AG04450 (cell line): ENCODE data around the gene ARMC7. TPM values are rescaled to one million over a fixed set of nuclear protein-coding genes. Genes with fewer than 3 reads are reported as not detected.

ENCODE experiments used
- CTCF ChIA-PET: fragments of 300-600, 350-600 bp; formaldehyde crosslinking; extraction: SDS; loops from one replicate; lab custom pipeline; 2022; ENCODE audit warnings: antibody characterized with exemption, inconsistent platforms; lab: Charles Lee
- POLR2A ChIA-PET: fragments of 350-600 bp; formaldehyde crosslinking; extraction: SDS; loops from one replicate; lab custom pipeline; 2021; ENCODE audit warnings: antibody characterized with exemption, inconsistent platforms; lab: Yijun Ruan, JAX
- DNase-seq: peaks from one replicate; pipeline ENCODE4 v3.0.0-alpha.2; 2011; ENCODE audit warnings: low read depth, low spot score
- H3K27ac ChIP-seq: one replicate; pipeline ENCODE4 v1.5.1; 2012; ENCODE audit warnings: low read depth, low read length, control low read depth
- H3K27me3 ChIP-seq: one replicate; pipeline ENCODE4 v1.6.0; 2012; ENCODE audit warnings: low read length; ENCODE audit not compliant: control insufficient read depth, insufficient read depth
- H3K4me3 ChIP-seq: 2 replicates; pipeline ENCODE4 v1.5.1; 2011; ENCODE audit warnings: mild to moderate bottlenecking, low read depth, low read length, control low read depth
- H3K9me3 ChIP-seq: 2 replicates; pipeline ENCODE4 v1.5.1; 2012; ENCODE audit warnings: low read length; ENCODE audit not compliant: control insufficient read depth, insufficient read depth
- polyA plus RNA-seq: library from polyadenylated mRNA; depleted of rRNA; stranded (reverse); fragments of >200 nt; gene quantifications from 2 replicates; pipeline ENCODE4 v1.2.3, GENCODE V29; 2011
- TF ChIP-seq, protein P1 (sequence below): IDR thresholded peaks from 2 replicates; pipeline ENCODE4 v1.5.1; 2011; ENCODE audit warnings: low read depth, low read length, control low read depth, inconsistent platforms

Gene ARMC7
- polyA plus RNA-seq, 1 experiment, result 5.6 TPM

DNA sequence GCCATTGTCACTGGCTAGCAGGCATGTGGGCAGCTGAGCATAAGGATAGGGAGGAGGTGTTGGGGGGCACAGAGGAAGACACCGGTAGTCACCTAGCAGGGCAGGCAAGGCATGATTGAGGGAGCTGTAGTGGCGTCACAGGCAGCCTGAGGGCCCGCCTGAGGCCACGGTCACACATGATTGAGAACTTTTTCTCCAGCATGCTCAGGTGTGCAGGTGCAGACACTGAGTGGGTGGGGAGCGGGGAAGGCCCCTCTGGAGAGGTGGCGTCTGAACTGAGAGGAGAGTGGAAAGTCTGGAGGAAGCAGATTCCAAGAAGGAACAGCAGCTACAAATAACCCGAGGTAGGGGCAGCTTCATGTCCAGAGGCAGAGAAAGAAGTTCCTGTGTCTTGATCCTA, 10.9 kb upstream of the ARMC7 start:
- TF ChIP-seq, protein P1, sequence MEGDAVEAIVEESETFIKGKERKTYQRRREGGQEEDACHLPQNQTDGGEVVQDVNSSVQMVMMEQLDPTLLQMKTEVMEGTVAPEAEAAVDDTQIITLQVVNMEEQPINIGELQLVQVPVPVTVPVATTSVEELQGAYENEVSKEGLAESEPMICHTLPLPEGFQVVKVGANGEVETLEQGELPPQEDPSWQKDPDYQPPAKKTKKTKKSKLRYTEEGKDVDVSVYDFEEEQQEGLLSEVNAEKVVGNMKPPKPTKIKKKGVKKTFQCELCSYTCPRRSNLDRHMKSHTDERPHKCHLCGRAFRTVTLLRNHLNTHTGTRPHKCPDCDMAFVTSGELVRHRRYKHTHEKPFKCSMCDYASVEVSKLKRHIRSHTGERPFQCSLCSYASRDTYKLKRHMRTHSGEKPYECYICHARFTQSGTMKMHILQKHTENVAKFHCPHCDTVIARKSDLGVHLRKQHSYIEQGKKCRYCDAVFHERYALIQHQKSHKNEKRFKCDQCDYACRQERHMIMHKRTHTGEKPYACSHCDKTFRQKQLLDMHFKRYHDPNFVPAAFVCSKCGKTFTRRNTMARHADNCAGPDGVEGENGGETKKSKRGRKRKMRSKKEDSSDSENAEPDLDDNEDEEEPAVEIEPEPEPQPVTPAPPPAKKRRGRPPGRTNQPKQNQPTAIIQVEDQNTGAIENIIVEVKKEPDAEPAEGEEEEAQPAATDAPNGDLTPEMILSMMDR, result no peak
- H3K4me3 ChIP-seq, result no peak overlapping the region
- no peaks in the 10 kb centered on the region for H3K27me3 ChIP-seq
- DNase-seq, result no peak
- ChIA-PET POLR2A (interaction anchor here (1.0 kb wide), 1 partner anchor 13 kb away, joined by 4 read pairs; no protein-coding TSS in a partner anchor), CTCF (interaction anchor here (1.0 kb wide), 1 partner anchor 15 kb away, joined by 6 read pairs; no protein-coding TSS in a partner anchor)
- H3K9me3 ChIP-seq, result no peaks in the 10 kb centered on the region; the same call in 1 of the 2 replicates
- no peak overlapping the region for H3K27ac ChIP-seq

DNA sequence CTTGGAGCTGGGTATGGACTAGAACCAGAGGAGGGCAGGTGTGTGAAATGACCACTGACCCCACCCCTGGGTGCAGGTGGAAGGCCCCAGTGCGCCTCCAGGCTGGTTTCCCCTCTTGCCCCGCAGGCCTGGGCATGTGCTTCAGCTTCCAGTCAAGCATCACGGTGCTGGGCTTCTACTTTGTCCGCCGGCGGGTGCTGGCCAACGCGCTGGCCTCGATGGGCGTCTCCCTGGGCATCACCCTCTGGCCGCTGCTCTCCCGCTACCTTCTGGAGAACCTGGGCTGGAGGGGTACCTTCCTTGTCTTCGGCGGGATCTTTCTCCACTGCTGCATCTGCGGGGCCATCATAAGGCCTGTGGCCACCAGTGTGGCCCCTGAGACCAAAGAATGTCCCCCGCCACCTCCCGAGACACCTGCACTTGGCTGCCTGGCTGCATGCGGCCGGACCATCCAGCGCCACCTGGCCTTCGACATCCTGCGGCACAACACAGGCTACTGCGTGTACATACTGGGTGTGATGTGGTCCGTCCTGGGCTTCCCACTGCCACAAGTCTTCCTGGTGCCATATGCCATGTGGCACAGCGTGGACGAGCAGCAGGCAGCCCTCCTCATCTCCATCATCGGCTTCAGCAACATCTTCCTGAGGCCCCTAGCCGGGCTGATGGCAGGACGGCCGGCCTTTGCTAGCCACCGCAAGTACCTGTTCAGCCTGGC, 9.7 kb upstream of the ARMC7 start:
- no peak for DNase-seq
- Histone ChIP-seq H3K27me3 (no peaks in the 10 kb centered on the region), H3K27ac (no peak overlapping the region), H3K4me3 (no peak overlapping the region), H3K9me3 (no peaks in the 10 kb centered on the region)
- POLR2A ChIA-PET, result no interaction called here
- CTCF ChIA-PET, result no interaction called here
- TF ChIP-seq, protein P1, result no peak

DNA sequence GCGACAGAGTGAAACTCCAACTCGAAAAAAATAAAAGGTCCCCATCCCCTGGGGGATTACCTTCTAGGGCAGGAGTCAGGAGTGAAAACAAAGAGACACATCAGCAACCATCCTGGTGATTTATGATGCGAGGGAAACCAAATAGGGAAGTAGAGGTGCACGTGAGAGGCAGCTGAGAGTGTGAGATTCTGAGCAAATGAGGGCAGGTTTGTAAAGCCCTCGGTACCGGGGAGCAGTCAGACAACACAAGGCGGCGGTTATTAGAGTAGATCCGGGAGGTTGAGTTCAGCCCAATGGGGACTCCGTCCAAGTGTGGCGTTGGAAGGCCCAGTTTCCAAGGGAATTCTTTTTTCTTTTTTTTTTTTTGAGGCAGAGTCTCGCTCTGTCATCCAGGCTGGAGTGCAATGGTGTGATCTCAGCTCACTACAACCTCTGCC, 7.4 kb upstream of the ARMC7 start:
- TF ChIP-seq, protein P1, result no peak
- Histone ChIP-seq H3K27ac (no peak overlapping the region), H3K9me3 (no peaks in the 10 kb centered on the region), H3K27me3 (no peaks in the 10 kb centered on the region), H3K4me3 (no peak overlapping the region)
- no peak for DNase-seq
- ChIA-PET CTCF (interaction anchor here (1.2 to 1.7 kb wide), 2 partner anchors 12 to 43 kb away, joined by 5 to 13 read pairs; no protein-coding TSS in a partner anchor), POLR2A (no interaction called here)

DNA sequence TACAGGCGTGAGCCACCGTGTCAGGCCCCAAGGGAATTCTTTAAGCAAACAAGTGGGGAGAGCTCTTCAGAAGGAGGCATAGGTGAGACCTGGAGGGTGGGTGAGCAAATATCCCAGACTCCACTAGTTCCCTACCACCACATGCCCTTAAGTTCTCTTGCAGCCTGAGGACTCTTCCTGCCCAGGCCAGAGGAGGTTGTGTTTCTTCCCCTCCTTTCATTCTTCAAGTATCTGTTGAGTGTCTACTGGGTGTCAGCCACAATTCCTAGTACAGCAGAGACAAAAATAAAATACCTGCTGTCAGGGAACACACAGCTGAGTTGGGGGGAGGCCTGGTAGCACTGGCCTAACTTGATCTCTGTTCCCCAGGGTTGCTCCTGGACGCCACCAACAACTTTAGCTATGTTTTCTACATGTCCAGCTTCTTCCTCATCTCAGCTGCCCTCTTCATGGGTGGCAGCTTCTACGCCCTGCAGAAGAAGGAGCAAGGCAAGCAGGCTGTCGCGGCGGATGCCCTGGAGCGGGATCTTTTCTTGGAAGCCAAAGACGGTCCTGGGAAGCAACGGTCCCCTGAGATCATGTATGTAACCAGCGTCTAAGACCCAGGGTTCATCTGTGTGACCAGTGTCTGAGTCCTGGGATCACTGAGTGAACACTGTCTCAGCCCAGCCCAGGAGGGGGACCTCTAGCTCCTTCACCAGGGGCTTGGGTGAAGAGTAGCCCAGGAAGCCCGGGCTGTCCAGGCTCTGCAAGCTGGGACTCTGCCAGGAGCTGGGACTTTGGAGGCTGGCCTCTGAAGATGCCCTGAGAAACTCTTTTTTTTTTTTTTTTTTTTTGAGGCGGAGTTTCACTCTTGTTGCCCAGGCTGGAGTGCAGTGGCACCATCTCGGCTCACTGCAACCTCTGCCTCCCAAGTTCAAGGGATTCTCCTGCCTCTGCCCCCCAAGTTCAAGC, 5.9 kb upstream of the ARMC7 start:
- CTCF ChIA-PET, result interaction anchor here (0.7 to 4.1 kb wide), 7 partner anchors 10 to 69 kb away, joined by 3 to 39 read pairs (median 7); no protein-coding TSS in a partner anchor

More for the DNA sequence above, 5.9 kb upstream of the ARMC7 start:
- Histone ChIP-seq H3K9me3 (no peaks in the 10 kb centered on the region), H3K4me3 (no peak overlapping the region), H3K27ac (no peak overlapping the region), H3K27me3 (peaks cover 4% of the 10 kb centered on the region)
- DNase-seq, result no peak
- TF ChIP-seq, protein P1, result no peak
- POLR2A ChIA-PET, result interaction anchor here (0.6 to 0.7 kb wide), 2 partner anchors 29 to 51 kb away, joined by 4 read pairs; partner anchors contain the start of gene JPT1
